A549 (cell line): ENCODE measurements around the gene DCLRE1A. TPM values are rescaled to one million over a fixed set of nuclear protein-coding genes. Genes with fewer than 3 reads are reported as not detected.

Experiments used
- ATAC-seq, 2 experiments: fragments of 200-7000 bp in 1 of 2; fragments of >200 bp in 1 of 2; cut with Nextera tagmentation in 1 of 2; cut with Tn5 transposase in 1 of 2; 3 replicates each; pipeline versions ENCODE4 v1.8.0 to v1.9.1; 2018 to 2020; ENCODE audit warnings: mild to moderate bottlenecking in 1 of 2, moderate library complexity in 1 of 2
- CTCF ChIA-PET: fragments of 300-600 bp; sonication (Branson Sonifier 250); formaldehyde crosslinking; extraction: SDS; loops from one replicate; lab custom pipeline; 2021; ENCODE audit warnings: antibody characterized with exemption, inconsistent platforms; lab: Yijun Ruan, JAX
- POLR2A ChIA-PET: fragments of 350-600 bp; formaldehyde crosslinking; extraction: SDS; loops from one replicate; lab custom pipeline; 2021; ENCODE audit warnings: antibody characterized with exemption, inconsistent platforms; lab: Yijun Ruan, JAX
- DNase-seq, 2 experiments: peaks; one replicate each; pipeline versions ENCODE4 v3.0.0 to v3.0.0-alpha.2; 2011 to 2016; ENCODE audit warnings: low read depth in 1 of 2, low spot score in 1 of 2
- FAIRE-seq: peaks from 2 replicates; lab custom pipeline; 2011; peaks lifted over from hg19 to GRCh38; lab: Jason Lieb, UNC
- H3K27ac ChIP-seq, 2 experiments: fragments of >200 bp; sonication (Bioruptor Twin); formaldehyde crosslinking; 3 replicates each; pipeline ENCODE4 v1.5.1; 2016 to 2017
- H3K4me1 ChIP-seq: fragments of >200 bp; sonication (Bioruptor Twin); formaldehyde crosslinking; 3 replicates; pipeline ENCODE4 v1.6.1; 2016
- H3K4me2 ChIP-seq: fragments of >200 bp; sonication (Bioruptor Twin); formaldehyde crosslinking; 3 replicates; pipeline ENCODE4 v1.6.1; 2016
- H3K4me3 ChIP-seq: fragments of >200 bp; sonication (Bioruptor Twin); formaldehyde crosslinking; 3 replicates; pipeline ENCODE4 v1.5.1; 2016
- H3K9me3 ChIP-seq: fragments of >200 bp; sonication (Bioruptor Twin); formaldehyde crosslinking; 3 replicates; pipeline ENCODE4 v1.6.1; 2016
- BHLHE40 ChIP-seq: IDR thresholded peaks from 2 replicates; pipeline ENCODE4 v1.6.1; 2012; ENCODE audit warnings: low read depth, low read length, inconsistent platforms
- CBX2 ChIP-seq: fragments of 200-600 bp; sonication (generic); IDR thresholded peaks from 2 replicates; pipeline ENCODE4 v1.6.1; 2016; ENCODE audit warnings: low read depth, mild to moderate bottlenecking, borderline replicate concordance
- CBX8 ChIP-seq: fragments of 200-600 bp; sonication (generic); IDR thresholded peaks from 2 replicates; pipeline ENCODE4 v1.6.1; 2016
- CHD2 ChIP-seq: fragments of 150-350 bp; IDR thresholded peaks from 2 replicates; pipeline ENCODE4 v1.6.1; 2014; ENCODE audit warnings: low read length; ENCODE audit not compliant: partially characterized antibody
- CHD4 ChIP-seq: fragments of 200-600 bp; sonication (generic); IDR thresholded peaks from 2 replicates; pipeline ENCODE4 v1.6.1; 2016; ENCODE audit warnings: antibody characterized with exemption, mild to moderate bottlenecking, borderline replicate concordance
- EHMT2 ChIP-seq: fragments of 200-600 bp; sonication (generic); IDR thresholded peaks from 2 replicates; pipeline ENCODE4 v1.6.1; 2016; ENCODE audit warnings: antibody characterized with exemption, low read depth, mild to moderate bottlenecking, moderate library complexity
- FOXS1 ChIP-seq: fragments of 250-450 bp; sonication (Bioruptor Pico); IDR thresholded peaks from 2 replicates; pipeline ENCODE4 v1.5.0; 2020; ENCODE audit warnings: mild to moderate bottlenecking, moderate library complexity
- HDAC2 ChIP-seq: fragments of 200-600 bp; sonication (generic); IDR thresholded peaks from 2 replicates; pipeline ENCODE4 v1.6.1; 2016
- MAZ ChIP-seq: fragments of 150-350 bp; IDR thresholded peaks from 2 replicates; pipeline ENCODE4 v1.6.1; 2014; ENCODE audit warnings: antibody characterized with exemption, low read depth, low read length, borderline replicate concordance
- MYC ChIP-seq: IDR thresholded peaks from 2 replicates; pipeline ENCODE4 v1.6.1; 2012; ENCODE audit warnings: mild to moderate bottlenecking, inconsistent platforms, low read length, improper control_type of control experiment, borderline replicate concordance
- NPAS2 ChIP-seq: fragments of 250-450 bp; sonication (Bioruptor Pico); IDR thresholded peaks from 2 replicates; pipeline ENCODE4 v1.8.0; 2022; ENCODE audit warnings: mild to moderate bottlenecking, moderate library complexity, borderline replicate concordance
- POLR2A ChIP-seq: IDR thresholded peaks from 2 replicates; pipeline ENCODE4 v1.6.1; 2012; ENCODE audit warnings: mild to moderate bottlenecking, low read length
- RAD21 ChIP-seq, 2 experiments: fragments of >200 bp in 1 of 2; sonication (Bioruptor Twin) in 1 of 2; formaldehyde crosslinking in 1 of 2; IDR thresholded peaks in 1 of 2; conservative IDR thresholded peaks in 1 of 2; 2 replicates in 1 of 2; 3 replicates in 1 of 2; pipeline ENCODE4 v1.6.1; 2012 to 2018; ENCODE audit warnings: inconsistent platforms in 1 of 2
- ZC3H11A ChIP-seq: fragments of 450-650 bp; IDR thresholded peaks from 2 replicates; pipeline ENCODE4 v1.6.1; 2014; ENCODE audit warnings: antibody characterized with exemption, mild to moderate bottlenecking
- ZSCAN20 ChIP-seq: fragments of 250-450 bp; sonication (Bioruptor Pico); IDR thresholded peaks from 2 replicates; pipeline ENCODE4 v1.8.0; 2022; ENCODE audit warnings: mild to moderate bottlenecking, moderate library complexity
- WGBS: methylation state at CpG from one replicate; pipeline ENCODE4 v1.1.6; 2017; ENCODE audit errors: missing lambda C conversion rate; 5-methylcytosine and 5-hydroxymethylcytosine counted together
- polyA plus RNA-seq, 4 experiments: library from polyadenylated mRNA; depleted of rRNA in 3 of 4; stranded (reverse); fragments of >200 nt; fragmentation: RNase III in 1 of 4; extraction: RNeasy Plus Mini Kit Qiagen cat#74134 plus additional on column Dnase treatment in 1 of 4; gene quantifications; 2 replicates in 3 of 4; 3 replicates in 1 of 4; pipeline ENCODE4 v1.2.3, GENCODE V29; 2011 to 2017
- TF ChIP-seq, protein P1 (sequence below): fragments of >200 bp; sonication (Bioruptor Twin); formaldehyde crosslinking; IDR thresholded peaks from 2 replicates; pipeline ENCODE4 v1.6.1; 2016
- TF ChIP-seq, protein P2 (sequence below): IDR thresholded peaks from 2 replicates; pipeline ENCODE4 v1.6.1; 2012
- TF ChIP-seq, protein P3 (sequence below): fragments of >200 bp; sonication (Bioruptor Twin); formaldehyde crosslinking; IDR thresholded peaks from 3 replicates; pipeline ENCODE4 v1.5.1; 2016
- TF ChIP-seq, protein P4 (sequence below): fragments of >200 bp; sonication (Bioruptor Twin); formaldehyde crosslinking; IDR thresholded peaks from 3 replicates; pipeline ENCODE4 v1.6.1; 2016
- TF ChIP-seq, protein P5 (sequence below): IDR thresholded peaks from 2 replicates; pipeline ENCODE4 v1.6.1; 2012; ENCODE audit warnings: low read depth, borderline replicate concordance
- TF ChIP-seq, protein P6 (sequence below): fragments of 250-450 bp; sonication (Bioruptor Pico); IDR thresholded peaks from 2 replicates; pipeline ENCODE4 v1.5.0; 2021; ENCODE audit warnings: mild to moderate bottlenecking, moderate library complexity, borderline replicate concordance

The DCLRE1A gene
- polyA plus RNA-seq, 2 of the 4 experiments (the other 2 are of a cell fraction): 11.8 to 26.8 TPM

DNA sequence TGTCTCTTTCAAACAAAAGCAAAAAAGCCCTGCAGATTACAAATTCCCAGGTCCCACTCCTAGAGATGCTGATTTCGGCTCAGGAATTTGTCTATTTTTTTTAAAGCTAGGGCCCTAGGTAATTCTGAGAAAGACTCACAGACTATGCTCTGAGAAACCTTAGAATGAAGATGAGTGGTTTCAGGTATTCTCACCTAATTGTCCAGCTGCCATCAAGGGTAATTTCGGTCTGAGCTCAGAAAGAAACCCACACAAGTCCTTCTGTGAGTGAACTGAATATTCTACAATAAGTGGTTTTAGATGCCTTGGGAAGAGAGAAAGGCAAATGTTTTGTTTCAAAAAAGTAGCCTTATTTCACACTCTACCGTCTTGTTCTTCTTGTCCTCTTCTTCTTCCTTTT, 45.7 kb downstream of the DCLRE1A start:
- Histone ChIP-seq H3K27ac (no peak overlapping the region), H3K4me3 (no peak overlapping the region)
- CTCF ChIA-PET: interaction anchor here (2.3 to 13.8 kb wide), 3 partner anchors 9 to 295 kb away, joined by 9 to 195 read pairs (median 14); no protein-coding TSS in a partner anchor
- DNase-seq: no peak
- POLR2A ChIA-PET: no interaction called here
- no peak for TF ChIP-seq NPAS2 (CRISPR knock-in tag)
- TF ChIP-seq, protein P1, sequence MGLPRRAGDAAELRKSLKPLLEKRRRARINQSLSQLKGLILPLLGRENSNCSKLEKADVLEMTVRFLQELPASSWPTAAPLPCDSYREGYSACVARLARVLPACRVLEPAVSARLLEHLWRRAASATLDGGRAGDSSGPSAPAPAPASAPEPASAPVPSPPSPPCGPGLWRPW: no peak
- TF ChIP-seq, protein P2, sequence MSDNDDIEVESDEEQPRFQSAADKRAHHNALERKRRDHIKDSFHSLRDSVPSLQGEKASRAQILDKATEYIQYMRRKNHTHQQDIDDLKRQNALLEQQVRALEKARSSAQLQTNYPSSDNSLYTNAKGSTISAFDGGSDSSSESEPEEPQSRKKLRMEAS: no peak
- TF ChIP-seq, protein P3, sequence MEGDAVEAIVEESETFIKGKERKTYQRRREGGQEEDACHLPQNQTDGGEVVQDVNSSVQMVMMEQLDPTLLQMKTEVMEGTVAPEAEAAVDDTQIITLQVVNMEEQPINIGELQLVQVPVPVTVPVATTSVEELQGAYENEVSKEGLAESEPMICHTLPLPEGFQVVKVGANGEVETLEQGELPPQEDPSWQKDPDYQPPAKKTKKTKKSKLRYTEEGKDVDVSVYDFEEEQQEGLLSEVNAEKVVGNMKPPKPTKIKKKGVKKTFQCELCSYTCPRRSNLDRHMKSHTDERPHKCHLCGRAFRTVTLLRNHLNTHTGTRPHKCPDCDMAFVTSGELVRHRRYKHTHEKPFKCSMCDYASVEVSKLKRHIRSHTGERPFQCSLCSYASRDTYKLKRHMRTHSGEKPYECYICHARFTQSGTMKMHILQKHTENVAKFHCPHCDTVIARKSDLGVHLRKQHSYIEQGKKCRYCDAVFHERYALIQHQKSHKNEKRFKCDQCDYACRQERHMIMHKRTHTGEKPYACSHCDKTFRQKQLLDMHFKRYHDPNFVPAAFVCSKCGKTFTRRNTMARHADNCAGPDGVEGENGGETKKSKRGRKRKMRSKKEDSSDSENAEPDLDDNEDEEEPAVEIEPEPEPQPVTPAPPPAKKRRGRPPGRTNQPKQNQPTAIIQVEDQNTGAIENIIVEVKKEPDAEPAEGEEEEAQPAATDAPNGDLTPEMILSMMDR: no peak
- TF ChIP-seq, protein P4, sequence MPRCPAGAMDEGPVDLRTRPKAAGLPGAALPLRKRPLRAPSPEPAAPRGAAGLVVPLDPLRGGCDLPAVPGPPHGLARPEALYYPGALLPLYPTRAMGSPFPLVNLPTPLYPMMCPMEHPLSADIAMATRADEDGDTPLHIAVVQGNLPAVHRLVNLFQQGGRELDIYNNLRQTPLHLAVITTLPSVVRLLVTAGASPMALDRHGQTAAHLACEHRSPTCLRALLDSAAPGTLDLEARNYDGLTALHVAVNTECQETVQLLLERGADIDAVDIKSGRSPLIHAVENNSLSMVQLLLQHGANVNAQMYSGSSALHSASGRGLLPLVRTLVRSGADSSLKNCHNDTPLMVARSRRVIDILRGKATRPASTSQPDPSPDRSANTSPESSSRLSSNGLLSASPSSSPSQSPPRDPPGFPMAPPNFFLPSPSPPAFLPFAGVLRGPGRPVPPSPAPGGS: no peak
- TF ChIP-seq EHMT2: no peak
- TF ChIP-seq, protein P5, sequence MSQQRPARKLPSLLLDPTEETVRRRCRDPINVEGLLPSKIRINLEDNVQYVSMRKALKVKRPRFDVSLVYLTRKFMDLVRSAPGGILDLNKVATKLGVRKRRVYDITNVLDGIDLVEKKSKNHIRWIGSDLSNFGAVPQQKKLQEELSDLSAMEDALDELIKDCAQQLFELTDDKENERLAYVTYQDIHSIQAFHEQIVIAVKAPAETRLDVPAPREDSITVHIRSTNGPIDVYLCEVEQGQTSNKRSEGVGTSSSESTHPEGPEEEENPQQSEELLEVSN: no peak
- no peak for TF ChIP-seq ZC3H11A
- no peak for TF ChIP-seq FOXS1 (CRISPR knock-in tag)
- TF ChIP-seq HDAC2: no peak
- TF ChIP-seq MAZ: no peak
- TF ChIP-seq RAD21 (conservative IDR thresholded peaks at IDR 0.05 in 1 of 2, IDR thresholded peaks at IDR 0.05 in 1 of 2): no peak
- TF ChIP-seq MYC: no peak
- TF ChIP-seq CBX8: no peak
- no peak for TF ChIP-seq POLR2A
- no peak for TF ChIP-seq CHD2
- TF ChIP-seq, protein P6, sequence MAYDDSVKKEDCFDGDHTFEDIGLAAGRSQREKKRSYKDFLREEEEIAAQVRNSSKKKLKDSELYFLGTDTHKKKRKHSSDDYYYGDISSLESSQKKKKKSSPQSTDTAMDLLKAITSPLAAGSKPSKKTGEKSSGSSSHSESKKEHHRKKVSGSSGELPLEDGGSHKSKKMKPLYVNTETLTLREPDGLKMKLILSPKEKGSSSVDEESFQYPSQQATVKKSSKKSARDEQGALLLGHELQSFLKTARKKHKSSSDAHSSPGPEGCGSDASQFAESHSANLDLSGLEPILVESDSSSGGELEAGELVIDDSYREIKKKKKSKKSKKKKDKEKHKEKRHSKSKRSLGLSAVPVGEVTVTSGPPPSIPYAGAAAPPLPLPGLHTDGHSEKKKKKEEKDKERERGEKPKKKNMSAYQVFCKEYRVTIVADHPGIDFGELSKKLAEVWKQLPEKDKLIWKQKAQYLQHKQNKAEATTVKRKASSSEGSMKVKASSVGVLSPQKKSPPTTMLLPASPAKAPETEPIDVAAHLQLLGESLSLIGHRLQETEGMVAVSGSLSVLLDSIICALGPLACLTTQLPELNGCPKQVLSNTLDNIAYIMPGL (CRISPR knock-in tag): no peak
- TF ChIP-seq CBX2: no peak
- TF ChIP-seq CHD4: no peak
- TF ChIP-seq BHLHE40: no peak
- TF ChIP-seq, all 56 proteins: peak for 0
- no peak overlapping the region for H3K4me2 ChIP-seq
- ATAC-seq (no peak), FAIRE-seq (no peak)
- 51% methylated on average over 3 of the region's 3 CpGs for WGBS
- no peaks in the 10 kb centered on the region for H3K4me1 ChIP-seq
- H3K9me3 ChIP-seq: no peaks in the 10 kb centered on the region

DNA sequence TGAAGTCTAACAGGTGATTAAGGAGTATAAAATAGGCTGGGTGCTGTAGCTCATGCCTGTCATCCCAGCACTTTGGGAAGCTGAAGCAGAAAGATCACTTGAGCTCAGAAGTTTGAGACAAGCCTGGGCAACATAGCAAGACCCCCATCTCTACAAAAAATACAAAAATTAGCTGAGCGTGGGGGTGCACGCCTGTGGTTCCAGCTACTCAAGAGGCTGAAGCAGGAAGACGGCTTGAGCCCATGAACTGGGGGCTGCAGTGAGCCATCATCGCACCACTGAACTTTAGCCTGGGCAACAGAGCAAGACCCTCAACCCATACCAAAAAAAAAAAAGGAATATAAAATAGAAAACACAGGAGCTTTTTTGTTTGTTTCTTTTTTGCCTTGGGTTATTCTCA, 47.4 kb downstream of the DCLRE1A start:
- FAIRE-seq (no peak), DNase-seq (no peak), ATAC-seq (no peak)
- Histone ChIP-seq H3K9me3 (no peaks in the 10 kb centered on the region), H3K27ac (no peak overlapping the region), H3K4me2 (no peak overlapping the region), H3K4me1 (no peaks in the 10 kb centered on the region), H3K4me3 (no peak overlapping the region)
- POLR2A ChIA-PET: no interaction called here
- WGBS: 88% methylated on average over 4 of the region's 4 CpGs
- CTCF ChIA-PET: interaction anchor here (1.2 to 13.8 kb wide), 3 partner anchors 12 to 296 kb away, joined by 3 to 195 read pairs (median 5); no protein-coding TSS in a partner anchor
- TF ChIP-seq CHD4 (no peak), ZSCAN20 (CRISPR knock-in tag) (no peak)
- TF ChIP-seq, protein P2: no peak
